Ovary (tissue), 3 donors: Measurements from ENCODE around the gene LTF.
"Not testable (repeated sequence)": the region's sequence is repeated elsewhere in the genome, so short reads cannot be mapped to it uniquely, and the experiment has no call there.

Source experiments
- CTCF ChIP-seq, 3 donors: fragments of 450-650 bp in 2 of 3; fragments of 200-600 bp in 1 of 3; IDR thresholded peaks; one replicate each; pipeline versions ENCODE4 v1.5.1 to v1.8.0; 2016 to 2022; ENCODE audit warnings: antibody characterized with exemption in 3 of 3, mild to moderate bottlenecking in 1 of 3
- POLR2A ChIP-seq: fragments of 450-650 bp; IDR thresholded peaks from one replicate; pipeline ENCODE4 v1.6.1; 2017; ENCODE audit warnings: antibody characterized with exemption, mild to moderate bottlenecking, moderate library complexity
- donor health status: DM: no; HTN: no; CAD: no.

GRCh38 chr3:46391526-46391925 lies 73.2 kb downstream of the LTF start:
- not testable (repeated sequence) for TF ChIP-seq POLR2A; CTCF (IDR thresholded peaks at IDR 0.05)
